OCI-LY7 (cell line): ENCODE data around the gene FRMD7.

Experiments used
- EZH2phosphoT487 ChIP-seq: fragments of 200-600 bp; sonication (generic); IDR thresholded peaks from 2 replicates; pipeline ENCODE4 v1.6.1; 2018; ENCODE audit warnings: low read depth, borderline replicate concordance, mild to moderate bottlenecking, mixed run types, antibody characterized with exemption, low read length, moderate library complexity, mixed read lengths
- TF ChIP-seq, protein P1 (sequence below): fragments of 200-600 bp; sonication (generic); conservative IDR thresholded peaks from 2 replicates; pipeline ENCODE4 v1.5.1; 2014; ENCODE audit warnings: mild to moderate bottlenecking, antibody characterized with exemption, low read length, moderate library complexity, mixed read lengths

DNA sequence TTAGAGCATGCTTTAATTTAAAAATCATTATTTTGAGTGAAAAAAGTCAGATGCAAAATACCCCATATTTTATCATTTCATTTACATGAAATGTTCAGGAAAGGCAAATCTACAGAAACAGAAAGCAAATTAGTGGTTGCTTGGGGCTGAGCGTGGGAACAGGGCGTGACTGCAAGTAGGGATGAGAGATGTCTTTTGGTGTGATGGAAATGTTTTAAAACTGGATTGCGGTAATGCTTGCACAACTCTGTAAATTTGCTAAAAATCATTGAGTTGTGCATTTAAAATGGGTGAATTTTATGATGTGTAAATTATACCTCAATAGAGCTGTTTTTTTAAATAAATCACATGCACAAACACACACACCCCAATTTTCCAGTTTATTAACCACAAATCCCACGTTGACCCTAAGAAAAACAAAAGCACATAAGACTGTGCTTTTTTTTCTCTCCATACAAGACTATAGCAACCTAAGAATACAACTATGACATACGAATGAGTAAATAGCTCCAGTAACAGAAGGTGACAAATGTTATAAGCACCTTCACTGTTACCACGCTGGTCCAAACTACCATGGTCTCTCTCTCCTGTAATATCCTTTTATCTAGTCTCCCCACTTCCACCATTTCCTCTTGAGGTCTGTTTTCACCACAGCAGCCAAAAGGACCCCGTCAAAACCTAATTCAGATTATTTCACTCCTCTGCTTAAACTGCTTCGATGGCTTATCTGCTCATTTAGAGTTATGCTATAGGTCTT lies 37.2 kb downstream of the FRMD7 start:
- TF ChIP-seq, protein P1, sequence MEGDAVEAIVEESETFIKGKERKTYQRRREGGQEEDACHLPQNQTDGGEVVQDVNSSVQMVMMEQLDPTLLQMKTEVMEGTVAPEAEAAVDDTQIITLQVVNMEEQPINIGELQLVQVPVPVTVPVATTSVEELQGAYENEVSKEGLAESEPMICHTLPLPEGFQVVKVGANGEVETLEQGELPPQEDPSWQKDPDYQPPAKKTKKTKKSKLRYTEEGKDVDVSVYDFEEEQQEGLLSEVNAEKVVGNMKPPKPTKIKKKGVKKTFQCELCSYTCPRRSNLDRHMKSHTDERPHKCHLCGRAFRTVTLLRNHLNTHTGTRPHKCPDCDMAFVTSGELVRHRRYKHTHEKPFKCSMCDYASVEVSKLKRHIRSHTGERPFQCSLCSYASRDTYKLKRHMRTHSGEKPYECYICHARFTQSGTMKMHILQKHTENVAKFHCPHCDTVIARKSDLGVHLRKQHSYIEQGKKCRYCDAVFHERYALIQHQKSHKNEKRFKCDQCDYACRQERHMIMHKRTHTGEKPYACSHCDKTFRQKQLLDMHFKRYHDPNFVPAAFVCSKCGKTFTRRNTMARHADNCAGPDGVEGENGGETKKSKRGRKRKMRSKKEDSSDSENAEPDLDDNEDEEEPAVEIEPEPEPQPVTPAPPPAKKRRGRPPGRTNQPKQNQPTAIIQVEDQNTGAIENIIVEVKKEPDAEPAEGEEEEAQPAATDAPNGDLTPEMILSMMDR, result no peak
- no peak for TF ChIP-seq EZH2phosphoT487
